ENCODE data around the gene RPP30. TPM values are rescaled to one million over a fixed set of nuclear protein-coding genes. Genes with fewer than 3 reads are reported as not detected.
"Not testable (repeated sequence)": the region's sequence is repeated elsewhere in the genome, so short reads cannot be mapped to it uniquely, and the experiment has no call there.

Gene RPP30
- total RNA-seq, 1 experiment from 2014 or later, result 56.8 TPM

DNA sequence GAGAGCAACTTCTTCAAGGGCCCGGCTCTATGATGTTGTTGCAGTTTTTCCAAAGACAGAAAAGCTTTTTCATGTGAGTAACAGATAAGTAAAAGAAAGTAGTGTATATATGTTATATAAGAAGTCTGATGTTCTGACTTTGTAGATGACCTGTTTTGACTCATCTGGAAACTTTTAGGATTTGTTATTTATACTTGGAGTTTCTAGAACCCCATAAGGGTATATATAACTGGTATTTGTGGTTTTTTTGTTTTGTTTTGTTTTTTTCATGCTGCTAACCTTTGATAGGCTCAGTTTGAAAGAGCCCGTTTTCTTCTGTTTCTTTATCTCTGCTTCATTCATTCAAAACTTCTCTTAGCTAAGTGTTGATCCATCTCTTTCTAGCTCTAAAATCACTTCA is 7.3 kb downstream of the RPP30 start:
- peaks cover 14% of the 10 kb centered on the region for H3K79me2 ChIP-seq (ENCODE audit: insufficient read depth, low read length)
- ChIA-PET CTCF (interaction anchor here (1.2 to 1.8 kb wide), 5 partner anchors 13 to 418 kb away, joined by 3 to 8 read pairs (median 6); no protein-coding TSS in a partner anchor), RAD21 (ENCODE audit: low non-redundant PET in 1 of 2, low total read pairs in 2 of 2, uncharacterized antibody in 2 of 2, unreplicated experiment in 2 of 2) (interaction anchor here in 1 of 2 experiments (1.2 kb wide), 1 partner anchor 417 kb away, joined by 3 read pairs; no protein-coding TSS in a partner anchor), POLR2A (no interaction called here)
- no peaks in the 10 kb centered on the region for H3K27me3 ChIP-seq (ENCODE audit: insufficient read depth, low read length)
- intact Hi-C loops (cut with micrococcal nuclease), result no loop called here
- DNase-seq (ENCODE audit: low read depth, low spot score) (no peak), ATAC-seq (no peak)
- no peak overlapping the region for H3K27ac ChIP-seq (ENCODE audit: low read depth, low read length)
- no TSS peak for BruUV-seq (replicated peaks)
- TF ChIP-seq YY1 (IDR thresholded peaks at IDR 0.05; ENCODE audit: extremely low read depth, insufficient replicate concordance, low read depth, low read length) (no peak), FOSL1 (IDR thresholded peaks at IDR 0.05; ENCODE audit: low read depth) (no peak), ELF1 (IDR thresholded peaks at IDR 0.05; ENCODE audit: borderline replicate concordance, low read depth) (no peak)
- H3K36me3 ChIP-seq (ENCODE audit: control insufficient read depth in 1 of 2, insufficient read depth in 2 of 2, low read length in 2 of 2), result peaks cover 33 to 46% of the 10 kb centered on the region in 2 experiments
- H3K9me2 ChIP-seq (ENCODE audit: insufficient read depth), result no peaks in the 10 kb centered on the region
- H3K4me2 ChIP-seq (ENCODE audit: low read length), result no peak overlapping the region
- H2AFZ ChIP-seq (ENCODE audit: low read depth, low read length, poor library complexity, severe bottlenecking), result no peak overlapping the region
- H4K20me1 ChIP-seq (ENCODE audit: insufficient read depth), result no peaks in the 10 kb centered on the region; the same call in 1 of the 2 replicates
- H3K9me3 ChIP-seq (ENCODE audit: control insufficient read depth in 1 of 2, insufficient read depth in 1 of 2, low read depth in 1 of 2, low read length in 2 of 2), result no peaks in the 10 kb centered on the region
- H3K4me1 ChIP-seq (ENCODE audit: control insufficient read depth in 1 of 2, insufficient read depth in 2 of 2, low read length in 2 of 2), result no peaks in the 10 kb centered on the region
- H3K4me3 ChIP-seq (replicated peaks in 1 of 2; ENCODE audit: low read depth in 1 of 2, low read length in 2 of 2), result no peak overlapping the region
- no peak overlapping the region for H3K9ac ChIP-seq (ENCODE audit: low read length)

DNA sequence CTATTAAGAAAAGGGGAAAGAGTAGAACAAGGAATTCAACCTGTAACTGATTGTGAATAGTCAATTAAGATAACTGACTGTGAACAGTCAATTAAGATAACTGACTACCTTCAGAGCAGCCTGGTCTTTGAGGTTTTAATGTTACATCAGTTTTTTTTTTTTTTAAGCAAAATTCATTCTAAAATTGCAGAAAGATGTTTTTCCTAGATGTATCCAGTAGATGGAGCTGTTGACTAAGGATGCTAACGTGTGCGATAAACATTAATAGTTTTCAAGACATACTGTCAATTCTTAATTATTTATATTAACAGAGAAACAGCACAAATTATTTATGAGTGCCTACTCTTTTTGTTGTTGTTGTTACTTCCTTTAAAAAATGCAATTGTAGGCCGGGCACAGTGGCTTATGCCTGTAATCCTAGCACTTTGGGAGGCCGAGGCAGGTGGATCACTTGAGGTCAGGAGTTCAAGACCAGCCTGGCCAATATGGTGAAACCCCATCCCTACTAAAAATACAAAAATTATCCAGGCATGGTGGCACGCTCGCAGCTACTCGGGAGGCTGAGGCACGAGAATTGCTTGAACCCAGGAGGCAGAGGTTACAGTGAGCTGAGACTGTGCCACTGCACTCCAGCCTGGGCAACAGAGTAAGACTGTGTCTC is 8.4 kb downstream of the RPP30 start:
- CTCF ChIA-PET, result interaction anchor here (0.6 to 1.8 kb wide), 12 partner anchors 8 to 865 kb away, joined by 3 to 8 read pairs (median 4); partner anchors contain the start of gene RPP30
- H3K9me3 ChIP-seq (ENCODE audit: control insufficient read depth in 1 of 2, insufficient read depth in 1 of 2, low read depth in 1 of 2, low read length in 2 of 2); H2AFZ ChIP-seq (ENCODE audit: low read depth, low read length, poor library complexity, severe bottlenecking); H3K9me2 ChIP-seq (ENCODE audit: insufficient read depth); H3K27me3 ChIP-seq (ENCODE audit: insufficient read depth, low read length); H3K27ac ChIP-seq (ENCODE audit: low read depth, low read length); H3K79me2 ChIP-seq (ENCODE audit: insufficient read depth, low read length); DNase-seq (ENCODE audit: low read depth, low spot score); H3K4me2 ChIP-seq (ENCODE audit: low read length); H4K20me1 ChIP-seq (ENCODE audit: insufficient read depth); BruUV-seq (replicated peaks); H3K4me3 ChIP-seq (replicated peaks in 1 of 2; ENCODE audit: low read depth in 1 of 2, low read length in 2 of 2); H3K4me1 ChIP-seq (ENCODE audit: control insufficient read depth in 1 of 2, insufficient read depth in 2 of 2, low read length in 2 of 2); ATAC-seq; H3K9ac ChIP-seq (ENCODE audit: low read length); RAD21 ChIA-PET (ENCODE audit: low non-redundant PET in 1 of 2, low total read pairs in 2 of 2, uncharacterized antibody in 2 of 2, unreplicated experiment in 2 of 2): not testable (repeated sequence)
- peaks cover 37 to 47% of the 10 kb centered on the region in 2 experiments for H3K36me3 ChIP-seq (ENCODE audit: control insufficient read depth in 1 of 2, insufficient read depth in 2 of 2, low read length in 2 of 2)
- intact Hi-C loops (cut with micrococcal nuclease), result loop anchor here (2.0 to 10.0 kb wide), 3 partner anchors 371 to 1035 kb away; no protein-coding TSS in a partner anchor
- POLR2A ChIA-PET, result interaction anchor here (1.0 kb wide), 1 partner anchor 12 kb away, joined by 3 read pairs; no protein-coding TSS in a partner anchor
- peak; percentile 64 for TF ChIP-seq RAD21 (IDR thresholded peaks at IDR 0.05; ENCODE audit: low read depth)
- TF ChIP-seq CTCF (IDR thresholded peaks at IDR 0.05 in 2 of 3, conservative IDR thresholded peaks at IDR 0.05 in 1 of 3; ENCODE audit: borderline replicate concordance in 1 of 3, insufficient read depth in 1 of 3, low read depth in 2 of 3, low read length in 2 of 3), result peak; percentile 49 to 64 (median 49); a peak in 5 of 6 replicates

Measured in HCT116 (cell line).